ENCODE data around the gene ZDHHC8.

DNA sequence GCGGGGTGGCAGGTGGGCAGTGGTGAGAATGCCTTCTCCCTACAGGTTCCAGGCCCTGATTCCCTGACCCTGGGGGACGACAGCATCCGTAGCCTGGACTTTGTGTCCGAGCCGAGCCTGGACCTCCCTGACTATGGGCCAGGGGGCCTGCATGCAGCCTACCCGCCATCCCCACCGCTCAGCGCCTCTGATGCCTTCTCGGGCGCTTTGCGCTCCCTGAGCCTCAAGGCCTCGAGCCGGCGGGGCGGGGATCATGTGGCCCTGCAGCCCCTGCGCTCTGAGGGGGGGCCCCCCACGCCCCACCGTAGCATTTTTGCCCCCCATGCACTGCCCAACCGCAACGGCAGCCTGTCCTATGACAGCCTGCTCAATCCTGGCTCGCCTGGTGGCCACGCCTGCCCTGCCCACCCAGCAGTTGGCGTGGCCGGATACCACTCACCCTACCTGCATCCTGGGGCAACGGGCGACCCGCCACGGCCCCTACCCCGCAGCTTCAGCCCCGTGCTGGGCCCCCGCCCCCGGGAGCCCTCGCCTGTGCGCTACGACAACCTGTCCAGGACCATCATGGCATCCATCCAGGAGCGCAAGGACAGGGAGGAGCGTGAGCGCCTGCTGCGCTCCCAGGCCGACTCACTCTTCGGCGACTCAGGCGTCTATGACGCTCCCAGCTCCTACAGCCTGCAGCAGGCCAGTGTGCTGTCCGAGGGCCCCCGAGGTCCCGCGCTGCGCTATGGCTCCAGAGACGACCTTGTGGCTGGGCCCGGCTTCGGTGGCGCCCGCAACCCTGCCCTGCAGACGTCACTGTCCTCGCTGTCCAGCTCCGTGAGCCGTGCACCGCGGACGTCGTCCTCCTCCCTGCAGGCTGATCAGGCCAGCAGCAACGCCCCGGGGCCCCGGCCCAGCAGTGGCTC lies 11.4 kb downstream of the ZDHHC8 start:
- TF ChIP-seq, protein P1, sequence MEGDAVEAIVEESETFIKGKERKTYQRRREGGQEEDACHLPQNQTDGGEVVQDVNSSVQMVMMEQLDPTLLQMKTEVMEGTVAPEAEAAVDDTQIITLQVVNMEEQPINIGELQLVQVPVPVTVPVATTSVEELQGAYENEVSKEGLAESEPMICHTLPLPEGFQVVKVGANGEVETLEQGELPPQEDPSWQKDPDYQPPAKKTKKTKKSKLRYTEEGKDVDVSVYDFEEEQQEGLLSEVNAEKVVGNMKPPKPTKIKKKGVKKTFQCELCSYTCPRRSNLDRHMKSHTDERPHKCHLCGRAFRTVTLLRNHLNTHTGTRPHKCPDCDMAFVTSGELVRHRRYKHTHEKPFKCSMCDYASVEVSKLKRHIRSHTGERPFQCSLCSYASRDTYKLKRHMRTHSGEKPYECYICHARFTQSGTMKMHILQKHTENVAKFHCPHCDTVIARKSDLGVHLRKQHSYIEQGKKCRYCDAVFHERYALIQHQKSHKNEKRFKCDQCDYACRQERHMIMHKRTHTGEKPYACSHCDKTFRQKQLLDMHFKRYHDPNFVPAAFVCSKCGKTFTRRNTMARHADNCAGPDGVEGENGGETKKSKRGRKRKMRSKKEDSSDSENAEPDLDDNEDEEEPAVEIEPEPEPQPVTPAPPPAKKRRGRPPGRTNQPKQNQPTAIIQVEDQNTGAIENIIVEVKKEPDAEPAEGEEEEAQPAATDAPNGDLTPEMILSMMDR (IDR thresholded peaks at IDR 0.05 in 8 of 11, conservative IDR thresholded peaks at IDR 0.05 in 3 of 11): no peak
- TF ChIP-seq POLR2AphosphoS5 (IDR thresholded peaks at IDR 0.05): no peak
